Activated T-helper 2 cell treated with anti-CD3 and anti-CD28 coated beads, Interferon-gamma antibody, Interleukin-2, Interleukin-4, amounts not matched to agents 10 μg/mL and 5 μg/mL and 100 μg/mL, durations not matched to agents 14 hours and 24 hours and 36 hours (primary cell): Measurements from ENCODE around the gene PLEKHA5. TPM values are rescaled to one million over a fixed set of nuclear protein-coding genes. Genes with fewer than 3 reads are reported as not detected.
"Not testable (repeated sequence)": the region's sequence is repeated elsewhere in the genome, so short reads cannot be mapped to it uniquely, and the experiment has no call there.

Source experiments
- DNase-seq: peaks from one replicate; pipeline ENCODE4 v3.0.0; 2021; ENCODE audit warnings: low spot score
- H3K27ac Mint-ChIP-seq: one replicate; pipeline ENCODE4 v1.8.0; 2021; ENCODE audit warnings: mixed read lengths
- H3K27me3 Mint-ChIP-seq: one replicate; pipeline ENCODE4 v1.8.0; 2021; ENCODE audit warnings: low read depth, mixed read lengths
- H3K36me3 Mint-ChIP-seq: one replicate; pipeline ENCODE4 v1.8.0; 2021; ENCODE audit warnings: low read depth, mixed read lengths
- H3K4me1 Mint-ChIP-seq: one replicate; pipeline ENCODE4 v1.8.0; 2021; ENCODE audit warnings: low read depth, mixed read lengths
- H3K4me3 Mint-ChIP-seq: one replicate; pipeline ENCODE4 v1.8.0; 2021; ENCODE audit warnings: low read depth, mild to moderate bottlenecking, moderate library complexity, mixed read lengths
- H3K9me3 Mint-ChIP-seq: one replicate; pipeline ENCODE4 v1.8.0; 2021; ENCODE audit warnings: mixed read lengths
- intact Hi-C: fragments of 100-400 bp; cut with micrococcal nuclease; formaldehyde crosslinking; loops from one replicate; pipeline ENCODE4 v1.15.1; 2023
- total RNA-seq: library from RNA; stranded (reverse); gene quantifications from 2 replicates; pipeline ENCODE4 v1.2.3, GENCODE V29; 2022

PLEKHA5 gene
- total RNA-seq, 1 donor from 2014 or later = 3.2 TPM

DNA sequence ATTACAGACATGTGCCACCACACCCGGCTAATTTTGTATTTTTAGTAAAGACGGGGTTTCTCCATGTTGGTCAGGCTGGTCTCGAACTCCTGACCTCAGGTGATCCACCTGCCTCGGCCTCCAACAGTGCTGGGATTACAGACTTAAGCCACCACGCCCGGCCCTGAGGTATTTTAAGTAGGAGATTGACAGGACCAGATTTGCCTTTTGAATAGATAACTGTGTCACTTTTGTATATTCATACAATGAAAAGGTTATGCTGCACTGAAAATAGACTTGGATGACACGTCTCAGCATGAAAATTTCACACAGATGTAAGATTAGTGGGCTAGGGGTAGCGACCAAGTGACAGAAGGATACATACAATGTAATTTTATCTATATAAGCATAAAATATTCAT, 263.1 kb downstream of the PLEKHA5 start:
- H3K4me1 Mint-ChIP-seq, intact Hi-C loops, H3K27ac Mint-ChIP-seq, H3K9me3 Mint-ChIP-seq, H3K36me3 Mint-ChIP-seq, H3K27me3 Mint-ChIP-seq, H3K4me3 Mint-ChIP-seq, DNase-seq: not testable (repeated sequence)

DNA sequence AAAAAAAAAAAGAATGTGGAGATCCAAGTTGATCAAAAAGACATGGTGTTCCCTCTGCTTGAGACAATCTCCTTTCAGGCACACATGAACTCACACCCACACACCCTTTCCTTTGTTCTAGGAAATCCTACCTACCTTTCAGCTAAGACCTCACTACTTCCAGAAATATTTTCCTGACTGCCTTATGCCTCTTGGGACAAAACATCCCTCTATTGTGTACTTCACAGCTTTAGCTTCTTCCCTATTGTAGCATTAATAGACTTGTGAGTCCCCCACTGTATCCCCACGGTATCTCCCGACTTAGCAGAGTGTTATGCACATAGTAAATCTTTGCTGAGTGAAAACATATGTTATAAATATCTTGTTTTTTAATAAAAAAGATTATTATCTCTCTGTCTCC, 264.9 kb downstream of the PLEKHA5 start:
- H3K9me3 Mint-ChIP-seq = no peaks in the 10 kb centered on the region
- H3K4me1 Mint-ChIP-seq = no peaks in the 10 kb centered on the region
- no peak overlapping the region for H3K4me3 Mint-ChIP-seq
- DNase-seq = no peak
- intact Hi-C loops = no loop called here
- H3K27me3 Mint-ChIP-seq = no peaks in the 10 kb centered on the region
- no peaks in the 10 kb centered on the region for H3K36me3 Mint-ChIP-seq
- H3K27ac Mint-ChIP-seq = no peak overlapping the region

DNA sequence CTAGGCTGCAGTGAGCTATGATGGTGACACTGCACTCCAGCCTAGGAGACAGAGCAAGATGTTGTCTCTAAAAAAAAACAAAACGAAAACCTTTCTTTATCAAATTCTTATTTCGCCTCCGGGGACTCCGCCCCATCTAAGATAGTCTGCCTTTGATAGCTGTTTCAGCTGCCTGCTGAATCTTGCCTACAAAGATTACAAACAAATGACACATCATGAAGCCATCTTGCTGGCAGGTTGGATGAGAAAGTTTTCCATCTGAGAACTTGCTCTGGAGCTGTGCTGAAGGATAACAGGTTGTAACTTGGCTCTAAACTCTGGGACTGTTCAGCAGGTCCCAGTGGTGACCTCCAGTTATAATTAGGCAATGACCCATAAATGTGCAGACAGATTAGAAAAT, 268.0 kb downstream of the PLEKHA5 start:
- Mint-ChIP-seq H3K4me3 (no peak overlapping the region), H3K27ac (no peak overlapping the region), H3K4me1 (no peaks in the 10 kb centered on the region), H3K27me3 (no peaks in the 10 kb centered on the region), H3K9me3 (no peaks in the 10 kb centered on the region), H3K36me3 (no peaks in the 10 kb centered on the region)
- no peak for DNase-seq
- intact Hi-C loops = no loop called here

DNA sequence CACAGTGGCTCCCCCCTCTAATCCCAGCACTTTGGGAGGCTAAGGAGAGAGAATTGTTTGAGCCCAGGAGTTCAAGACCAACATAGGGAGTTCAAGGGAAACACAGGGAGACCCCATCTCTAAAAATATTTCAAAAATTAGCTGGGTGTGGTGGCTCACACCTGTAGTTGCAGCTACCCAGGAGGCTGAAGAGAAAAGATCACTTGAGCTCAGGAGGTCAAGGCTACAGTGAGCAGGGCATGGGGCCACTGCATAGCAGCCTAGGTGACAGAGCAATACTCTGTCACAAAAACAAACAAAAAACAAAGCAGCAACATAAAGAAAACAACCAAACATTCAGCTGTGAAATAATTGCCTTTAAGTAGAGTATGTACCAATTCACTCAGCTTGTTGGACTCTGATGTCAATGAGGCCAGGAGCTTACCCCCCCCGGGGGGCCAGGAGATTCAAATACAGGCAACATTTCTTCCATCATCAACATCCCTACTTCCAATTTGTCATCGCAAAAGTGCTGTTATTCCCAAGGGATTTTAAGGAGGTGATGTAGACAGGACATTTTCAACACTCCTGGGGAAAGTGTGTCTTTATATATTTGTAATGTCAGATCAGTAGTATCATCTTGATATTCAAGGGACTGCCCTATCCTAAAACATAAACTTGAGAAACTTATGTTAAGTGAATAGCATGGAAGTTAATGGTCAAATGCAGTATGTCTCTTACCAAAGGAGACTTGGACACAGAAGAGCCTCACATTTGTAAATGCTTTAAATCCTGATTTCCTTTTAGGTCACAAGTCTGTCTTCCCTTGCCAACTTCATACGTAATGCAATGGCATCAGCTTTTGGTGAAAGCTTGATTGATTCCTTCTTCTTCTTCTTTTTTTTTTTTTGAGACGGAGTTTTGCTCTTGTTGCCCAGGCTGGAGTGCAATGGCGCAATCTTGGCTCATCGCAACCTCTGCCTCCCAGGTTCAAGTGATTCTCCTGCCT, 269.1 kb downstream of the PLEKHA5 start:
- no peak for DNase-seq
- intact Hi-C loops = no loop called here
- Mint-ChIP-seq H3K4me3 (no peak overlapping the region), H3K36me3 (no peaks in the 10 kb centered on the region), H3K27me3 (no peaks in the 10 kb centered on the region), H3K9me3 (no peaks in the 10 kb centered on the region), H3K4me1 (no peaks in the 10 kb centered on the region), H3K27ac (no peak overlapping the region)

DNA sequence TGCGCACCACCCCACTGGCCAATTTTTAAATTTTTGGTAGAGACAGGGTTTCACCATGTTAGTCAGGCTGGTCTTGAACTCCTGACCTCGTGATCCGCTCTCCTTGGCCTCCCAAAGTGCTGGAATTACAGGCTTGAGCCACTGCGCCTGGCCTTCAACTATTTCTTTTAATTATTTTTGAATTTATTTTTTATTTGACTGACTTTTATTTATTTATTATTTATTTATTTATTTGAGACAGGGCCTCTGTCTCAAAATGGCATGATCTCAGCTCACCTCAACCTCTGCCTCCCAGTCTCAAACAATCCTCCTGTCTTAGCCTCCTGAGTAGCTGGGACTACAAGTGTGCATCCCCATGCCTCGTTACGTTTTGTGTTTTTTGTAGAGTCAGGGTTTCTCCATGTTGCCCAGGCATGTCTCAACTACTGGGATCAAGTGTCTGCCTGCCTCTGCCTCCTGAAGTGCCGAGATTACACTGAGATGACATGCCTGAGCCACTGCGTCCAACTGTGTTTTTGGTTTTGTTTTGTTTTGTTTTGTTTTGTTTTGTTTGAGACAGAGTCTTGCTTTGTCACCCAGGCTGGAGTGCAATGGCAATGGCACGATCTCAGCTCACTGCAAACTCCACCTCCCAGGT, 271.2 kb downstream of the PLEKHA5 start:
- H3K27me3 Mint-ChIP-seq, H3K36me3 Mint-ChIP-seq, H3K27ac Mint-ChIP-seq, intact Hi-C loops, H3K4me1 Mint-ChIP-seq, DNase-seq, H3K4me3 Mint-ChIP-seq, H3K9me3 Mint-ChIP-seq: not testable (repeated sequence)

DNA sequence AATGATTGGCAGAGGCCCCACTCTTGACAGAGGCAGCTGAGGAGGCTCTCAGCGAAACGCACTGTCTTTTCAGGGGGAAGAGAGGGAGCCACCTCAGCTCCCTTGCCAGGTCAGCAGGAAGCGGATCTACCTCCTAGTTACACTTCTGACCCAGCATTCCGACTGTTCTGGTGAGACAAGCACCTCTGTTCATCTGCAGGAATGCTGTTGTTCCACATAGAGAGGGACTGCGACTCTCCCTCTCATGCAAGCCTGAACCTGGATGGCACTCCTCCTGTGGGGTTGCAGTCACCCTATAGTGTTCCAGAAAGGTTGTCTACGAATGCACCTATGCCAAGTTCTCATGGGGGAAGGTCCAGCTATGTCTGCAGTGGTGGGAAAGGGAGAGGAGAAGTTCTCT, 272.7 kb downstream of the PLEKHA5 start:
- intact Hi-C loops = no loop called here
- DNase-seq = no peak
- H3K9me3 Mint-ChIP-seq = peaks cover 2% of the 10 kb centered on the region
- H3K27me3 Mint-ChIP-seq = no peaks in the 10 kb centered on the region
- H3K36me3 Mint-ChIP-seq = no peaks in the 10 kb centered on the region
- no peak overlapping the region for H3K4me3 Mint-ChIP-seq
- H3K27ac Mint-ChIP-seq = no peak overlapping the region
- H3K4me1 Mint-ChIP-seq = no peaks in the 10 kb centered on the region

DNA sequence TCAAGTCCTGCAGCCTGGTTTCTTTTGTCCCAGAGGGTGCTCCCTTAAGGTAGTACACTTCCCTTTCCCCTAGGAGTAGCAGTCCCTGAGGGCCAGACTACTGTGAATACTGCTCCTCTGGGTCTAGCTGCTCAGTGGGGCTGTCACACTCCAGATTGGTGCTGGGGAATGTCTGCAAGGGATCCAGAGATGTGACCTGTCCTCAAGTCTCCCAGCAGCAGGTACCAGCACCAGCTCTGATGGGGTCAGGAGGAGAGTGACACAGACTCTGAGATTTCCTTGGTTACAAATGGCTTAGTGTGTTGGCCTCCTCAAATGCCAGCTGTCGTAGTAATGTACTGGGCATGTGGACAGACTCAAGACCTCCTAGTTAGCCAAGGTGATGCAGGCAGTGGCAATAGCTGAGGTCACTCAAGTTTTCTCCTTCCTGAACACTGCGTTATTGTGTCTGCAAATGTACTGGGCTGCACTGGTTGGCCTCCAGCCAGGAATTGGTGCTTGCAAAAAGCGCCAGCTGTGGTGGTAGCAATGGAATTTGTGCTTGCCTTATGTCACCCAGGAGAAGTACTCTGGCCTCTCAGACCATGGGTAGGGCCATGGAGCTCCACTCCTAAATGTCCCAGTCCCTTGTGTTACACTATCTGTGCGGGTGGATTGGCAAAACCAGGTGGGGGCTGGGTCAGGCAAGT, 273.4 kb downstream of the PLEKHA5 start:
- no peak overlapping the region for H3K4me3 Mint-ChIP-seq
- intact Hi-C loops = no loop called here
- H3K9me3 Mint-ChIP-seq = peaks cover 2% of the 10 kb centered on the region
- H3K4me1 Mint-ChIP-seq = no peaks in the 10 kb centered on the region
- no peaks in the 10 kb centered on the region for H3K36me3 Mint-ChIP-seq
- no peaks in the 10 kb centered on the region for H3K27me3 Mint-ChIP-seq
- no peak overlapping the region for H3K27ac Mint-ChIP-seq
- DNase-seq = no peak

DNA sequence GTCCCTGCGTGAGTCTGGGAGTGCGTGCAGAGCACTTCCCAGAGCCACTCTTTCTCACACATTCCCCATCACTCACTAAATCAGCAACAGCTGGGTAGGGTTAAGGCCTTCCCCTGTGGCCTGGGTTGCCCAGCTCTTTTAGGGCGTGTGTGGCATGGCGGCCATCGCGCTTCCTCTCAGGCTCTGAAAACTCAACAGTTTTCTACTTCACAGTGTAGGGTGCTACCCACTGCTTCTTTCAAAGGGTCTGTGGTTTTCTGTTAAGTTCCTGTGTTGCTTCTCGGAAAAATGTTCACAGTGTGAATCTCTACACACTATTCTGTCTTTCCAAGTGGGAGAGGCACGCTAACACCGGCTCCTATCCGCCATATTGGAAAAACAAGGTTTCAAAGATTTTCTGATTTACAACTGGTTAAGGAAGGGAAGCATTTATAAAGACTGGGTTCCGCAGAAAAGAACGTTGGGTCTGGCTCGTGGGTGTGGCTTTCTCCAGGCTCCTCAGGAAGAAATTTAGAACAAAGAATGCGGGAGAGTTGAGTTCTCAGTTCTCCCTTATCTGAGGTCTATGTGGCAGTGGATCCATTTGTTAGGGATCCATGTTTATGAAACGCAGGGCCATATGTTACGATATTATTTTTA, 274.8 kb downstream of the PLEKHA5 start:
- Mint-ChIP-seq H3K9me3 (peaks cover 2% of the 10 kb centered on the region), H3K27me3 (no peaks in the 10 kb centered on the region), H3K27ac (no peak overlapping the region), H3K36me3 (no peaks in the 10 kb centered on the region), H3K4me1 (no peaks in the 10 kb centered on the region), H3K4me3 (no peak overlapping the region)
- intact Hi-C loops = no loop called here
- DNase-seq = no peak

DNA sequence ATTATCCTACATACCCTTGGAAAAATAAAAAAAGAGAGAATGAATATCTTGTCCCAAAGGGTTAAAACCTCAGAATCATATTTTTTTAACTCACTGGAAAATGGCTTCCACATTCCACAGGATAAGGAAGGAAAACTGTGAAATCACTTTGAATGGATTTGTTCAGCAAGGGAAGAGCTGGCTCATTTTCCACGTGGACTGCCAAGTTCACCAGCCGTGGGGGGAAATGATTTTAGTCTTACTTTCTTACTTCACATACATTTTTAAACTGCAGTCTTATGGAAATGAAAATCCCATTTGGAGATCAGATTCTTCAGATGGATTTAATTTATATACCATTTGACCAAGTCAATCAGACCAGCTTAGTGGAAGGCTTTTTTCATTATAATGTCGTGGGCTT, 279.8 kb downstream of the PLEKHA5 start:
- intact Hi-C loops = no loop called here
- Mint-ChIP-seq H3K4me1 (no peaks in the 10 kb centered on the region), H3K27ac (no peak overlapping the region), H3K36me3 (no peaks in the 10 kb centered on the region), H3K27me3 (peaks cover 5% of the 10 kb centered on the region), H3K4me3 (no peak overlapping the region), H3K9me3 (no peaks in the 10 kb centered on the region)
- no peak for DNase-seq

DNA sequence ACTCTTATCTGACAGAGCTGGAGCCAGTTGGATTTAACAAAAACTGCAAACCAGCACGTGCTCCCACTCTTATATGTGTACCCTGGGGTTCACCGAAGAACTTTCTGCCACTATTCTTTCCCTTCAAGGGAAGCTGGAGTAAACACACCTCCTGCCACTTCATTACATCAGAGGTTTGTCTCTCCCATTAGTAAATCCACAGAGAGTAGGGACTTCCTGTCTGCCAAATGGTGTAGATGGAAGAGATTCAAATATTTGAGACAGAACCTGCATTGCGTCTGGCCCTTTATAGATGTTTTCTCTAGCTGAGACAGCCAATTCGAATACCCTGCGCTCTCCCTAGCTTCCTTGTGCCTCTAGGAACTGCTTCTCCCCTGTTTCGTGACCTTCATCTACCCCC, 280.7 kb downstream of the PLEKHA5 start:
- intact Hi-C loops = no loop called here
- Mint-ChIP-seq H3K4me1 (no peaks in the 10 kb centered on the region), H3K27me3 (peaks cover 5% of the 10 kb centered on the region), H3K27ac (no peak overlapping the region), H3K9me3 (no peaks in the 10 kb centered on the region), H3K36me3 (no peaks in the 10 kb centered on the region), H3K4me3 (no peak overlapping the region)
- DNase-seq = no peak

DNA sequence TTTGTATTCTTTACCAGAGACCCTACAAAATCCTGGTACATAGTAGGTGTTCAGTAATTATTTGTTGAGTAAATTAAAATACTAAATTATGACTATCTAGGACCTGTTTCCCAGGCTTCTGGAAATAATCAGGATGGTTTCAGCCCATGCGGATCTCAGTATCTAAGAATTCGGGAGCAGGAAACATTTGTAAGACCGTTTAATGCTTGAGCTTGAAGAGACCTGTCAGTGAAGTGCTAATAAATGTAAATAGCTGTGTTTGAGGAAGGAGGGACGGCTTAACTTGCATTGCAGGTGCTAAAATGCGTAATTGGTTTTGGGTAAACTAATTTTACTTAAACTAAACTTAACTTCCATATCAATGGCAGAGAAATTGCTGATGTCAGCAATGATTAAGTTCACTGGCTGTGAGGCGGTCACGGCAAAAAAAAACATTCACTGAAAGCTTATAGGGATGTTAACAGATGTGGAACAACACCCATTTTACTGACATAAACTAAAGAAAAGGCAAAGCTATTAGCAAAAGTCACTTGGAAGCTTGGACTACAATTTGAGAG, 281.2 kb downstream of the PLEKHA5 start:
- Mint-ChIP-seq H3K27me3 (peaks cover 5% of the 10 kb centered on the region), H3K9me3 (no peaks in the 10 kb centered on the region), H3K27ac (no peak overlapping the region), H3K4me3 (no peak overlapping the region), H3K4me1 (no peaks in the 10 kb centered on the region), H3K36me3 (no peaks in the 10 kb centered on the region)
- intact Hi-C loops = no loop called here
- no peak for DNase-seq
